Kidney (tissue), 14 donors: ENCODE measurements around the gene SOX6. TPM values are rescaled to one million over a fixed set of nuclear protein-coding genes. Genes with fewer than 3 reads are reported as not detected.

ENCODE experiments used
- DNase-seq, 5 donors: peaks; one replicate each; pipeline ENCODE4 v3.0.0-alpha.2; 2013 to 2020
- FAIRE-seq: peaks from 2 replicates; lab custom pipeline; 2012; peaks lifted over from hg19 to GRCh38; lab: Jason Lieb, UNC
- H3K27ac ChIP-seq, 2 donors: one replicate each; pipeline ENCODE4 v1.7.0; 2013; ENCODE audit warnings: low read depth in 2 of 2, low read length in 2 of 2, inconsistent platforms in 1 of 2
- H3K27me3 ChIP-seq: one replicate; pipeline ENCODE4 v1.7.1; 2013; ENCODE audit warnings: low read length, inconsistent platforms; ENCODE audit not compliant: control insufficient read depth, insufficient read depth
- H3K36me3 ChIP-seq, 3 donors: one replicate each; pipeline versions ENCODE4 v1.7.0 to v1.7.1; 2013; ENCODE audit warnings: low read length in 3 of 3, control low read depth in 1 of 3, inconsistent platforms in 1 of 3; ENCODE audit not compliant: insufficient read depth in 3 of 3, control insufficient read depth in 2 of 3
- H3K4me1 ChIP-seq, 3 donors: one replicate each; pipeline versions ENCODE4 v1.7.0 to v1.7.1; 2013; ENCODE audit warnings: low read length in 3 of 3, inconsistent platforms in 1 of 3, low read depth in 1 of 3; ENCODE audit not compliant: control insufficient read depth in 2 of 3, insufficient read depth in 2 of 3
- H3K4me3 ChIP-seq, 3 donors: one replicate each; pipeline versions ENCODE4 v1.7.0 to v1.8.1; 2013; ENCODE audit warnings: low read length in 3 of 3, control low read depth in 1 of 3, inconsistent platforms in 1 of 3
- H3K9ac ChIP-seq, 3 donors: one replicate each; pipeline versions ENCODE4 v1.7.0 to v1.7.1; 2013; ENCODE audit warnings: low read length in 3 of 3, control low read depth in 1 of 3, inconsistent platforms in 1 of 3
- H3K9me3 ChIP-seq, 3 donors: one replicate each; pipeline versions ENCODE4 v1.7.0 to v1.7.1; 2013; ENCODE audit warnings: low read length in 3 of 3, control low read depth in 1 of 3, inconsistent platforms in 1 of 3; ENCODE audit not compliant: control insufficient read depth in 2 of 3, insufficient read depth in 1 of 3
- intact Hi-C: fragments of 100-400 bp; cut with DNase I; formaldehyde crosslinking; loops from one replicate; pipeline ENCODE4 v1.11.1; 2022
- polyA plus RNA-seq: library from polyadenylated mRNA; stranded (reverse); fragments of 350-450 nt; fragmentation: Illumina TruSeq; extraction: RNeasy Lipid Tissue Mini Kit (QIAGEN cat#74804); gene quantifications from one replicate; pipeline ENCODE4 v1.2.3, GENCODE V29; 2014; ENCODE audit warnings: low read depth, low replicate concordance; ENCODE audit not compliant: insufficient read depth
- total RNA-seq: library from RNA; stranded (reverse); fragmentation: NEBNext Ultra II Directional; extraction: Animal tissue kit (Norgen Biotek cat#: 25700); gene quantifications from one replicate; pipeline ENCODE4 v1.2.1, GENCODE V29; 2021
- TF ChIP-seq, protein P1 (sequence below): IDR thresholded peaks from 3 replicates; pipeline ENCODE4 v1.5.1; 2012; ENCODE audit warnings: mild to moderate bottlenecking, moderate library complexity, borderline replicate concordance; ENCODE audit not compliant: insufficient read depth; ENCODE audit errors: extremely low read depth
- donor health status: control.
- donor health status: control.
- donor health status: control.
- donor health status: control.
- donor health status: control.
- donor health status: DM: yes; HTN: yes; CAD: no.
- donor health status: Normal renal cell carcinoma (clear cell type).

The SOX6 gene
- total and polyA plus RNA-seq, 2 donors from 2014 or later = 5.0 to 47.3 TPM

DNA sequence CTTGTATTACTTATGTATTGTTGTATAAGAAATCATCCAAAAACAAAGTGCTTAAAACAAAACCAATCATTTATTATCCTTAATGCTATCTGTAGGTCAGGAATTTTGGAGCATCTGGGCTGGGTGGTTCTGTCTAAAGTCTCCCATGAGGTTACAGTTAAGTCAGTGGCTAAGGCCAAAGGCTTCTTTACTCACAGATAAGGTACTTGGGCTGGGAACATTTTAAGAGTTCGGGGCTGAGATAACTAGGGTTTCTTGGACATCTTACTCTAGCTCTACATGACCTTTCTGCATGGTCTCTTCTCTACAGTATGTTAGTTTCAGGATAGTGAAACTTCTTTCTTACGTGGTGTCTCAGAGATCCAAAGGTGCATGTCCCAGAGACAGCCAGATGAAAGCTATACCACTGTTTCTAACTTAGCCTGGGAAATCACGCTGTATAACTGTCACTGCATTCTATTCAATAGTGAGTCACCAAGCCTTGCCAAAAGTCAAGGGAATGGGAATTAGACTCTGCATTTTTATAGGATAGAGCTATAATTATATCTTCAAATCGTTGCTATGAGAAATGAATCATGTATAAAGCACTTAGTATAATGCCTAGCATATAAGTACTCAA is 29.6 kb downstream of the SOX6 start:
- DNase-seq (no peak), FAIRE-seq (no peak)
- TF ChIP-seq, protein P1, sequence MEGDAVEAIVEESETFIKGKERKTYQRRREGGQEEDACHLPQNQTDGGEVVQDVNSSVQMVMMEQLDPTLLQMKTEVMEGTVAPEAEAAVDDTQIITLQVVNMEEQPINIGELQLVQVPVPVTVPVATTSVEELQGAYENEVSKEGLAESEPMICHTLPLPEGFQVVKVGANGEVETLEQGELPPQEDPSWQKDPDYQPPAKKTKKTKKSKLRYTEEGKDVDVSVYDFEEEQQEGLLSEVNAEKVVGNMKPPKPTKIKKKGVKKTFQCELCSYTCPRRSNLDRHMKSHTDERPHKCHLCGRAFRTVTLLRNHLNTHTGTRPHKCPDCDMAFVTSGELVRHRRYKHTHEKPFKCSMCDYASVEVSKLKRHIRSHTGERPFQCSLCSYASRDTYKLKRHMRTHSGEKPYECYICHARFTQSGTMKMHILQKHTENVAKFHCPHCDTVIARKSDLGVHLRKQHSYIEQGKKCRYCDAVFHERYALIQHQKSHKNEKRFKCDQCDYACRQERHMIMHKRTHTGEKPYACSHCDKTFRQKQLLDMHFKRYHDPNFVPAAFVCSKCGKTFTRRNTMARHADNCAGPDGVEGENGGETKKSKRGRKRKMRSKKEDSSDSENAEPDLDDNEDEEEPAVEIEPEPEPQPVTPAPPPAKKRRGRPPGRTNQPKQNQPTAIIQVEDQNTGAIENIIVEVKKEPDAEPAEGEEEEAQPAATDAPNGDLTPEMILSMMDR = no peak
- Histone ChIP-seq H3K4me3 (no peak overlapping the region), H3K9ac (no peak overlapping the region), H3K27me3 (no peaks in the 10 kb centered on the region), H3K4me1 (peaks cover 0 to 4% (median 0%) of the 10 kb centered on the region in 3 donors), H3K36me3 (no peaks in the 10 kb centered on the region), H3K27ac (no peak overlapping the region), H3K9me3 (no peaks in the 10 kb centered on the region)
- intact Hi-C loops = no loop called here

DNA sequence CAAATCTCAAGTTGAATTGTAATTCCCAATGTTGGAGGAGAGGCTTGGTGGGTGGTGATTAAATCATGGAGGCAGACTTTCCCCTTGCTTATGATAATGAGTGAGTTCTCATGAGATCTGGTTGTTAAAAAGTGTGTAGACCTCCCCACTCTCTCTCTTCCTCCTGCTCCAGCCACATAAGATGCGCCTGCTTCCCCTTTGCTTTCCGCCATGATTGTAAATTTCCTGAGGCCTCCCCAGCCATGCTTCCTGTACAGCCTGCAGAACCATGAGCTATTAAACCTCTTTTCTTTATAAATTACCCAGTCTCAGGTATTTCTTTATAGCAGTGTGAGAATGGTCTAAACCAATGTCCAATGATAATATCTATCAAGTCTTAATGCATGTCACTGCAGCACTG is 34.2 kb downstream of the SOX6 start:
- TF ChIP-seq, protein P1 = no peak
- Histone ChIP-seq H3K27me3 (no peaks in the 10 kb centered on the region), H3K9me3 (no peaks in the 10 kb centered on the region), H3K9ac (no peak overlapping the region), H3K4me1 (no peaks in the 10 kb centered on the region), H3K27ac (no peak overlapping the region), H3K36me3 (no peaks in the 10 kb centered on the region), H3K4me3 (no peak overlapping the region)
- intact Hi-C loops = no loop called here
- no peak for FAIRE-seq
- no peak for DNase-seq

DNA sequence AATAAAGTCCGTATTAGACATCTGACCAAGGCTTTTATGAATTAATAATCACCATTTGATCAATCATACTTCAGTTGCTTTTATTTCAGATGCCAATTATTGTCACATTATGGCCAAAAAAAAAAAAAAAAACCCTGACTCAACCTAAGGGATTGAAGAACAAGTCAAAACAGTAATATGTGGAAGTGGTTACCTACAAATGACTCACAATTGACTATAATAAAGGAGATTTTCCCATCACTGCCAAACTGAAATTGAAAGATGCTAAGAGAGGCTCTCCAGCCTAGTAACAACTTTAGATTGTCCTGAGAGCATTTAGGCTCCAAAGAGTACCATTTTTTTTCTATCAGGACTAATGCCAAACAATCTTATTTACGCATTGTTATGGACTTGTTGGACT is 35.2 kb downstream of the SOX6 start:
- no peaks in the 10 kb centered on the region for H3K4me1 ChIP-seq
- no peaks in the 10 kb centered on the region for H3K27me3 ChIP-seq
- no peaks in the 10 kb centered on the region for H3K36me3 ChIP-seq
- no peak overlapping the region for H3K9ac ChIP-seq
- FAIRE-seq = no peak
- no peak overlapping the region for H3K27ac ChIP-seq
- H3K9me3 ChIP-seq = no peaks in the 10 kb centered on the region
- DNase-seq = no peak
- TF ChIP-seq, protein P1 = no peak
- H3K4me3 ChIP-seq = no peak overlapping the region
- intact Hi-C loops = no loop called here

DNA sequence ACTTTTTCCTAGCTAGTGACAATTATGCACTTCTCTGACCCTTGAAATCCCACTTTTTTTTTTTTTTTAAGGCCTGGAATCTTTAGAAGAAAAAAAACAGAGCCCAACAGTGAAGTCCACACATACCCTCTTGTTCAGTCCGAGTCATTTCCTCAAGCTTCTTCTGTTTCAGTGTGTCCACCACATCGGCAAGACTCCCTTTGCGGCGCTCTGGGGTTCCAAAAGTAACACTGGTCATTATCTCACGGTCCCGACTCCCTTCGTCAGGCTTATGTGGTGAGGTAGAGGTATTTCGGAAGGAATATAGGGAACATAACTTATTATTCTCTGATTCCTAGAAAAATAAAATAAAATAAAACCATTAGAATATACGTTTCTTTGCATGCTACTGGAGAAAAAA is 38.0 kb downstream of the SOX6 start:
- no peak overlapping the region for H3K27ac ChIP-seq
- H3K4me1 ChIP-seq = no peaks in the 10 kb centered on the region

More for the DNA sequence above, 38.0 kb downstream of the SOX6 start:
- Histone ChIP-seq H3K36me3 (no peaks in the 10 kb centered on the region), H3K27me3 (no peaks in the 10 kb centered on the region), H3K4me3 (no peak overlapping the region), H3K9me3 (no peaks in the 10 kb centered on the region), H3K9ac (no peak overlapping the region)
- FAIRE-seq (no peak), DNase-seq (no peak)
- intact Hi-C loops = no loop called here
- TF ChIP-seq, protein P1 = no peak
